GM12892 (cell line): ENCODE results near the gene NOL4L.

ENCODE experiments used
- POLR2A ChIP-seq: IDR thresholded peaks from 2 replicates; pipeline ENCODE4 v1.6.1; 2011; ENCODE audit warnings: low read depth, low read length, control low read depth
- POLR2AphosphoS5 ChIP-seq: IDR thresholded peaks from 2 replicates; pipeline ENCODE4 v1.6.1; 2011; ENCODE audit warnings: low read depth, low read length, control low read depth

- no peak for TF ChIP-seq POLR2A
- no peak for TF ChIP-seq POLR2AphosphoS5
Measured at GRCh38 chr20:32436968-32437367, 148.2 kb downstream of the NOL4L start.
